GM23248 (cell line): ENCODE results near the gene GDPD3. TPM values are rescaled to one million over a fixed set of nuclear protein-coding genes. Genes with fewer than 3 reads are reported as not detected.
"Not testable (repeated sequence)": the region's sequence is repeated elsewhere in the genome, so short reads cannot be mapped to it uniquely, and the experiment has no call there.

Source experiments
- DNase-seq: peaks from one replicate; pipeline ENCODE4 v3.0.0-alpha.2; 2015
- H2AFZ ChIP-seq: fragments of 200-600 bp; sonication (generic); 2 replicates; pipeline ENCODE4 v1.6.1; 2016; ENCODE audit warnings: antibody characterized with exemption
- H3F3A ChIP-seq: fragments of 200-600 bp; sonication (generic); 2 replicates; pipeline ENCODE4 v1.6.1; 2016; ENCODE audit warnings: mild to moderate bottlenecking, antibody characterized with exemption, mixed run types; ENCODE audit not compliant: insufficient read depth
- H3K27ac ChIP-seq: fragments of 200-600 bp; sonication (generic); 2 replicates; pipeline ENCODE4 v1.5.1; 2016; ENCODE audit warnings: mild to moderate bottlenecking
- H3K27me3 ChIP-seq: fragments of 200-600 bp; sonication (generic); replicated peaks from 2 replicates; pipeline ENCODE4 v1.6.1; 2016; ENCODE audit warnings: mild to moderate bottlenecking; ENCODE audit not compliant: insufficient read depth
- H3K36me3 ChIP-seq: fragments of 200-600 bp; sonication (generic); 2 replicates; pipeline ENCODE4 v1.6.1; 2016; ENCODE audit warnings: low read depth, mild to moderate bottlenecking
- H3K4me1 ChIP-seq: fragments of 200-600 bp; sonication (generic); 2 replicates; pipeline ENCODE4 v1.6.1; 2016; ENCODE audit warnings: mild to moderate bottlenecking; ENCODE audit not compliant: insufficient read depth
- H3K4me2 ChIP-seq: fragments of 200-600 bp; sonication (generic); one replicate; pipeline ENCODE4 v1.6.1; 2016; ENCODE audit warnings: mild to moderate bottlenecking; ENCODE audit not compliant: unreplicated experiment
- H3K4me3 ChIP-seq: fragments of 200-600 bp; sonication (generic); 2 replicates; pipeline ENCODE4 v1.5.1; 2016; ENCODE audit warnings: mild to moderate bottlenecking
- H3K79me2 ChIP-seq: fragments of 200-600 bp; sonication (generic); 2 replicates; pipeline ENCODE4 v1.6.1; 2016; ENCODE audit warnings: mild to moderate bottlenecking; ENCODE audit not compliant: insufficient read depth
- H3K9ac ChIP-seq: fragments of 200-600 bp; sonication (generic); 2 replicates; pipeline ENCODE4 v1.6.1; 2016; ENCODE audit warnings: mild to moderate bottlenecking
- H3K9me2 ChIP-seq: fragments of 200-600 bp; sonication (generic); 2 replicates; pipeline ENCODE4 v1.6.1; 2016; ENCODE audit warnings: mixed run types, mild to moderate bottlenecking, moderate library complexity; ENCODE audit not compliant: insufficient read depth
- H3K9me3 ChIP-seq: fragments of 200-600 bp; sonication (generic); one replicate; pipeline ENCODE4 v1.6.1; 2017; ENCODE audit warnings: low read depth
- H4K20me1 ChIP-seq: fragments of 200-600 bp; sonication (generic); 2 replicates; pipeline ENCODE4 v1.6.0; 2016; ENCODE audit not compliant: insufficient read depth
- EZH2 ChIP-seq: fragments of 200-600 bp; sonication (generic); IDR thresholded peaks from 2 replicates; pipeline ENCODE4 v1.6.1; 2018; ENCODE audit warnings: antibody characterized with exemption, mild to moderate bottlenecking; ENCODE audit not compliant: insufficient read depth, poor library complexity, severe bottlenecking
- EZH2phosphoT487 ChIP-seq: fragments of 200-600 bp; sonication (generic); IDR thresholded peaks from 2 replicates; pipeline ENCODE4 v1.6.1; 2018; ENCODE audit warnings: antibody characterized with exemption, moderate library complexity, mild to moderate bottlenecking, low read depth; ENCODE audit not compliant: insufficient read depth
- WGBS, 2 experiments: methylation state at CpG; one replicate each; pipeline ENCODE4 v1.1.6; 2015 to 2017; ENCODE audit warnings: low lambda C conversion rate in 2 of 2, low coverage in 1 of 2; ENCODE audit errors: missing lambda C conversion rate in 2 of 2; 5-methylcytosine and 5-hydroxymethylcytosine counted together
- in situ Hi-C: fragments of 300-500 bp; cut with MboI; formaldehyde crosslinking; loops from 2 replicates; pipeline ENCODE4 v1.15.0; 2020
- polyA plus RNA-seq: library from polyadenylated mRNA; unstranded; fragments of >200 nt; fragmentation: Nextera tagmentation; extraction: Ambion mirVana; gene quantifications from 2 replicates; pipeline ENCODE4 v1.2.1, GENCODE V29; 2016
- total RNA-seq: library from RNA; depleted of rRNA; stranded (reverse); fragments of >200 nt; shearing (Covaris generic); gene quantifications from 2 replicates; pipeline ENCODE4 v1.2.3, GENCODE V29; 2014

The GDPD3 gene
- total and polyA plus RNA-seq, 2 experiments from 2014 or later = 0.22 to 1.2 TPM

DNA sequence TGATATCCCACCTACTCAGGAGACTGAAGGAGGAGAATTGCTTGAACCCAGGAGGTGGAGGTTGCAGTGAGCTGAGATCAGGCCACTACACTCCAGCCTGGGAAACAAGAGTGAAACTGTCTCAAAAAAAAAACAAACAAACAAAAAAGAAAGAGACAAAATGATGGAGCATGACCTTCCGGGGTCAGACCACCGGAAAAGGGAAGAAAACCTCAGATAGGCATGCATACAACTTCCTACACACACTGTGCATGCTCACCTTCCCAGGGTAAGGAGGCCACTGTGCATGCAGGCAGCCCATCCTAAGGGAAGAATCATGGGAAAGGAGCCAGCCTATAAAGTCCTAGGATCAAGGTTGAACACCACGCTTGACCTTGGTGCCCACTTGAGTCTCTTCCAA lies 19.3 kb upstream of the GDPD3 start:
- Histone ChIP-seq H3K9me2 (no peaks in the 10 kb centered on the region), H3K4me3 (no peak overlapping the region), H3K4me1 (no peaks in the 10 kb centered on the region), H2AFZ (no peak overlapping the region), H3K9ac (no peak overlapping the region), H3K9me3 (no peaks in the 10 kb centered on the region), H4K20me1 (no peaks in the 10 kb centered on the region), H3F3A (no peaks in the 10 kb centered on the region), H3K27me3 (no peaks in the 10 kb centered on the region), H3K27ac (no peak overlapping the region), H3K4me2 (no peak overlapping the region), H3K79me2 (no peaks in the 10 kb centered on the region), H3K36me3 (no peaks in the 10 kb centered on the region)
- DNase-seq = no peak
- TF ChIP-seq EZH2 (no peak), EZH2phosphoT487 (no peak)
- WGBS, 2 experiments = 85 to 89% methylated on average over 3 of the region's 3 CpGs
- in situ Hi-C loops = loop anchor here (25.0 kb wide), 1 partner anchor 480 kb away; the partner anchor contains the start of gene ZNF689

DNA sequence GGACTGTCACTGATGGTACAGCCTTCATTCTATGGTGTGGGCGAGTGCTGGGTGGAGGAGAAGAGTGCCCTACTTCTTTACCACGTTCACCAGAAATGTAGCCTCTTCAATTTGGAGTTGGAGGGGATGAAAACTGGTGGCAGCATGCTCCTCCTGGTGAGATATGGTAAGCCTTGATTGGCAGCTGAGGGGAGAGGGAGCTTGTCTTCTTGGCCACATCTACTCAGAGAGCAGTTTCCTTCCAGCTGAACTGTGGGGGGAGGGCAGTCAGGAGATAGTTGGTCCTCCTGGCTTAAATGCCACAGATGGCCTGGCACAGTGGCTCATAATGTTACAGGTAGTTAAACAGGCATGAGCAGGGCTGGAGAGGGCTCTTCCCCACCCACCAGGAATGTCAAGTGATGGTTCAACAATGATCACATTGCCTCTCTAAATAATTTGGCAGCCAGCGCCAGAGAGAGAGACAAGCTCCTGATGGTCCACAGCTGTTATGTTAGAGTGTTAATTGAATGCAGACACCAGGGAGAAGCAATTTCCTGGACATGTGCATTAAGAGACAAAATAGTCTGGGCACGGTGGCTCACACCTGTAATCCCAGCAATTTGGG lies 18.6 kb upstream of the GDPD3 start:
- no peak overlapping the region for H3K9ac ChIP-seq
- no peaks in the 10 kb centered on the region for H3K9me2 ChIP-seq
- no peaks in the 10 kb centered on the region for H3K4me1 ChIP-seq
- H3K4me2 ChIP-seq = no peak overlapping the region
- in situ Hi-C loops = loop anchor here (25.0 kb wide), 1 partner anchor 480 kb away; the partner anchor contains the start of gene ZNF689
- H2AFZ ChIP-seq = no peak overlapping the region
- H3K9me3 ChIP-seq = no peaks in the 10 kb centered on the region
- no peak overlapping the region for H3K4me3 ChIP-seq
- H4K20me1 ChIP-seq = no peaks in the 10 kb centered on the region
- no peaks in the 10 kb centered on the region for H3F3A ChIP-seq
- WGBS, 2 experiments = 13 to 20% methylated on average over 4 of the region's 4 CpGs
- H3K36me3 ChIP-seq = no peaks in the 10 kb centered on the region
- H3K27ac ChIP-seq = no peak overlapping the region
- TF ChIP-seq EZH2 (no peak), EZH2phosphoT487 (no peak)
- H3K27me3 ChIP-seq = no peaks in the 10 kb centered on the region
- DNase-seq = no peak
- no peaks in the 10 kb centered on the region for H3K79me2 ChIP-seq

DNA sequence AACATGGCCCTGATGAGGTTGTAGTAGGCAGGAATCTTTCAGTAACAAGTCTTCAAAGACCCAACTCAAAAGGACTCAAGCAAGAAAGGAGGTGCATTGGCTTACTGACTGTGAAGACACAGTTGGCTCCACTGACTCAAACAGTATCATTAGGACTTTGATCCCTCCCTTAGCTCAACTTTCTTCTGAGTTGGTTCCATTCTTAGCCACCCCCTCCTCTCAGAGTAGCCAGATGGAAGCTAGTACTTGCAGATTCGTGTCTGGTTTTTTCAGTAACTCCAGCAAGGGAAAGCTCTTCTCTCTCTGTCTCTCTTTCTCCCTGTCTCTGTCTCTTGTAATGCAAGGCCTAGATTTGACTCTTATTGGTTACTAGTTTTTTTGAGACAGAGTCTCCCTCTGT lies 14.7 kb upstream of the GDPD3 start:
- Histone ChIP-seq H3K79me2 (no peaks in the 10 kb centered on the region), H4K20me1 (no peaks in the 10 kb centered on the region), H3K36me3 (no peaks in the 10 kb centered on the region), H3K4me3 (no peak overlapping the region), H3K9me3 (no peaks in the 10 kb centered on the region), H3F3A (peaks cover 14% of the 10 kb centered on the region), H3K27me3 (no peaks in the 10 kb centered on the region), H3K4me1 (peaks cover 14% of the 10 kb centered on the region), H3K4me2 (no peak overlapping the region), H3K9ac (no peak overlapping the region), H3K27ac (no peak overlapping the region), H3K9me2 (no peaks in the 10 kb centered on the region), H2AFZ (no peak overlapping the region)
- TF ChIP-seq EZH2phosphoT487 = no peak
- in situ Hi-C loops = loop anchor here (25.0 kb wide), 1 partner anchor 484 kb away; the partner anchor contains the start of gene ZNF689
- no peak for DNase-seq
- WGBS, 2 experiments = 50% methylated on average over 1 of the region's 1 CpG

DNA sequence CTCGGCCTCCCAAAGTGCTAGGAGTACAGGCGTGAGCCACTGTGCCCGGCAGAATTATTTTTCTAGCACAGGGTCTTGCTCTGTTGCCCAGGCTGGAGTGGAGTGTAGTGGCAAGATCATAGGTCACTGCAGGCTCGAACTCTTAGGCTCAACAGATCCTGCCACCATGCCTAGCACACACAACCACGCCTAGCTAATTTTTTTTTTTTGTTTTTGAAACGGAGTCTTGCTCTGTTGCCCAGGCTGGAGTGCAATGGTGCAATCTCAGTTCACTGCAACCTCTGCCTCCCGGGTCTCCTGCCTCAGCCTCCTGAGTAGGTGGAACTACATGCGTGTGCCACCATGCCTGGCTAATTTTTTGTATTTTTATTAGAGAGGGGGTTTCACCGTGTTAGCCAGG lies 12.4 kb upstream of the GDPD3 start:
- WGBS, 2 experiments = 87 to 88% methylated on average over 9 of the region's 9 CpGs
- H3K27ac ChIP-seq, H3K27me3 ChIP-seq, H3K79me2 ChIP-seq, H4K20me1 ChIP-seq, H3K9me2 ChIP-seq, H3K4me2 ChIP-seq, DNase-seq, H3K4me3 ChIP-seq, H3K36me3 ChIP-seq, H3K9ac ChIP-seq, H3K9me3 ChIP-seq, H2AFZ ChIP-seq: not testable (repeated sequence)
- in situ Hi-C loops = loop anchor here (25.0 kb wide), 1 partner anchor 487 kb away; the partner anchor contains the start of gene ZNF689
- peaks cover 14% of the 10 kb centered on the region for H3F3A ChIP-seq
- H3K4me1 ChIP-seq = peaks cover 14% of the 10 kb centered on the region
